ENCODE data around the gene TNFRSF9. TPM values are rescaled to one million over a fixed set of nuclear protein-coding genes. Genes with fewer than 3 reads are reported as not detected.

Gene TNFRSF9
- polyA plus RNA-seq, 1 of the 3 experiments (the other 2 are of a cell fraction) = 2.9 TPM

DNA sequence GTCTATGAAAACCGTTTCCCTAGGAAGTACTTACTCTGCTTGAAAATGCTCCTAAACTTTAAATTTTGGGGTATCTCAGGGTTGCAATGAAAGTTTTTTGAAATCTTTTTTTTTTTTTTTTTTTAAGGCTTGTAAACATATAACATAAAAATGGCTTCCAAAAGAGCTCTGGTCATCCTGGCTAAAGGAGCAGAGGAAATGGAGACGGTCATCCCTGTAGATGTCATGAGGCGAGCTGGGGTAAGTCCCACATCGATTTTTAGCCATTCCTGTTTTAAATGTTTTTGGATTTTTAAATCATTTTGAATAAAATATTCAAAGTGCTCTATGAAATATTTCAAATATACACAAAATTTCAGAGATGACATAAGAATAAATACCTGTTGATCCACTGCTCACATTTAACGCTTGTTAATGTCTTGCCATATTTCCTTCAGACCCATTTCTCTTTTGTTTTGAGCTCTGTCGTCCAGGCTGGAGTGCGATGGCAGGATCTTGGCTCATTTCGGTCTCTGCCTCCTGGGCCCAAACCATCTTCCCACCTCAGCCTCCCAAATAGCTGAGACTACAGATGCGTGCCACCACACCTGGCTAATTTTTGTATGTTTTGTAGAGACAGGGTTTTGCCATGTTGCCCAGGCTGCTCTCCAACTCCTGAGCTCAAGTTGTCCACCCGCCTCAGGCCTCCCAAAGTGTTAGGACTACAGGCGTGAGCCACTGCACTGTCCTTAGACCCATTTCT, 22.2 kb upstream of the TNFRSF9 start:
- H3K27me3 ChIP-seq (ENCODE audit: insufficient read depth) = no peaks in the 10 kb centered on the region

DNA sequence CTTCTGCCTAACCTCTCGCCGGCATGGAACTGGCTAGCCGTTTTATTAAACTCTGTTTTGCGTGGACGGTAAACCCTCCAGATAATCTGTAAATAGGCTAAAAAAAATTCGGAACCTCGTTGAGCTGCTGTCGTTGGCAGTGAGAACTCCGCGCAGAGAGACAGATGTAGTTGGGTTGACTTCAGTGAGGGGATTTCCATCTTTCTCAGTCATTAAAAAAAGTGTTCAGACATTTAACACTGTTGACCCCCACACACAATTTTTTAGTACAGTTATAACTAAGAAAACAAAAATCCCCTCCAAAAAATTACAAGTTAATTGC, 21.3 kb upstream of the TNFRSF9 start:
- Histone ChIP-seq H2AFZ (ENCODE audit: low read depth) (peak overlapping the region; percentile 43), H3K27me3 (ENCODE audit: insufficient read depth) (no peaks in the 10 kb centered on the region), H3F3A (replicated peaks; ENCODE audit: insufficient read depth) (peaks cover 11% of the 10 kb centered on the region), H3K9ac (peak overlapping the region; percentile 91), H3K9me3 (no peaks in the 10 kb centered on the region), H3K9me2 (no peaks in the 10 kb centered on the region), H3K79me2 (ENCODE audit: insufficient read depth) (peaks cover 52% of the 10 kb centered on the region), H3K27ac (ENCODE audit: low read depth in 2 of 2, low read length in 1 of 2) (peak overlapping the region; percentile 79 to 81), H3K4me1 (ENCODE audit: control insufficient read depth in 1 of 2, insufficient read depth in 2 of 2, low read depth in 1 of 2, low read length in 1 of 2) (peaks cover 0 to 4% of the 10 kb centered on the region in 2 experiments; a peak in 2 of 4 replicates), H3K4me2 (peak overlapping the region; percentile 72), H4K20me1 (ENCODE audit: insufficient read depth) (0 out of 2 replicates have a peak, but pooled peaks cover under 1% of the 10 kb centered on the region), H3K4me3 (ENCODE audit: low read depth in 2 of 2, low read length in 1 of 2) (peak overlapping the region; percentile 71 to 72), H3K36me3 (replicated peaks in 1 of 2; ENCODE audit: control insufficient read depth in 1 of 2, insufficient read depth in 2 of 2, low read length in 1 of 2) (peaks cover 30 to 32% of the 10 kb centered on the region in 2 experiments)
- CTCF ChIA-PET = interaction anchor here (1.0 to 3.1 kb wide), 2 partner anchors 14 to 53 kb away, joined by 3 to 17 read pairs; no protein-coding TSS in a partner anchor
- POLR2A ChIA-PET = interaction anchor here (1.0 to 1.4 kb wide), 2 partner anchors 13 to 293 kb away, joined by 5 to 8 read pairs; no protein-coding TSS in a partner anchor
- TF ChIP-seq TEAD4 (IDR thresholded peaks at IDR 0.05; ENCODE audit: borderline replicate concordance, insufficient read depth) = no peak
- TF ChIP-seq TAF1 (IDR thresholded peaks at IDR 0.05; ENCODE audit: borderline replicate concordance, low read depth, low read length) = no peak
- TF ChIP-seq, protein P1, sequence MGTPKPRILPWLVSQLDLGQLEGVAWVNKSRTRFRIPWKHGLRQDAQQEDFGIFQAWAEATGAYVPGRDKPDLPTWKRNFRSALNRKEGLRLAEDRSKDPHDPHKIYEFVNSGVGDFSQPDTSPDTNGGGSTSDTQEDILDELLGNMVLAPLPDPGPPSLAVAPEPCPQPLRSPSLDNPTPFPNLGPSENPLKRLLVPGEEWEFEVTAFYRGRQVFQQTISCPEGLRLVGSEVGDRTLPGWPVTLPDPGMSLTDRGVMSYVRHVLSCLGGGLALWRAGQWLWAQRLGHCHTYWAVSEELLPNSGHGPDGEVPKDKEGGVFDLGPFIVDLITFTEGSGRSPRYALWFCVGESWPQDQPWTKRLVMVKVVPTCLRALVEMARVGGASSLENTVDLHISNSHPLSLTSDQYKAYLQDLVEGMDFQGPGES (IDR thresholded peaks at IDR 0.05; ENCODE audit: low read depth, low read length) = no peak
- no peak for TF ChIP-seq FOXM1 (IDR thresholded peaks at IDR 0.05; ENCODE audit: low read depth)
- TF ChIP-seq, protein P2, sequence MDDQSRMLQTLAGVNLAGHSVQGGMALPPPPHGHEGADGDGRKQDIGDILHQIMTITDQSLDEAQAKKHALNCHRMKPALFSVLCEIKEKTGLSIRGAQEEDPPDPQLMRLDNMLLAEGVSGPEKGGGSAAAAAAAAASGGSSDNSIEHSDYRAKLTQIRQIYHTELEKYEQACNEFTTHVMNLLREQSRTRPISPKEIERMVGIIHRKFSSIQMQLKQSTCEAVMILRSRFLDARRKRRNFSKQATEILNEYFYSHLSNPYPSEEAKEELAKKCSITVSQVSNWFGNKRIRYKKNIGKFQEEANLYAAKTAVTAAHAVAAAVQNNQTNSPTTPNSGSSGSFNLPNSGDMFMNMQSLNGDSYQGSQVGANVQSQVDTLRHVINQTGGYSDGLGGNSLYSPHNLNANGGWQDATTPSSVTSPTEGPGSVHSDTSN (IDR thresholded peaks at IDR 0.05) = no peak
- no peak; the same call in 1 of the 2 replicates for TF ChIP-seq MXI1 (IDR thresholded peaks at IDR 0.05; ENCODE audit: low read depth, low read length)
- no peak for TF ChIP-seq SIN3A (IDR thresholded peaks at IDR 0.05; ENCODE audit: borderline replicate concordance, low read depth, low read length)
- TF ChIP-seq FOXJ3 (CRISPR knock-in tag; IDR thresholded peaks at IDR 0.05) = no peak
- no peak for TF ChIP-seq GATA2 (CRISPR knock-in tag; IDR thresholded peaks at IDR 0.05)
- TF ChIP-seq EZH2phosphoT487 (IDR thresholded peaks at IDR 0.05; ENCODE audit: borderline replicate concordance, low read depth) = no peak
- TF ChIP-seq EP300 (IDR thresholded peaks at IDR 0.05; ENCODE audit: borderline replicate concordance in 1 of 2, low read depth in 1 of 2, low read length in 1 of 2) = no peak
- peak; percentile 33 for DNase-seq
- WGBS (ENCODE audit: low lambda C conversion rate) = 0% methylated on average over 10 of the region's 10 CpGs

More for the DNA sequence above, 22.2 kb upstream of the TNFRSF9 start:
- H3K27ac ChIP-seq (ENCODE audit: low read depth in 2 of 2, low read length in 1 of 2) = peak overlapping the region in 1 of 2 experiments; percentile 79; a peak in 2 of 4 replicates
- H3K4me3 ChIP-seq (ENCODE audit: low read depth in 2 of 2, low read length in 1 of 2) = peak overlapping the region; percentile 71 to 72; a peak in 3 of 4 replicates
- H3K9me3 ChIP-seq = no peaks in the 10 kb centered on the region
- H4K20me1 ChIP-seq (ENCODE audit: insufficient read depth) = 0 out of 2 replicates have a peak, but pooled peaks cover 8% of the 10 kb centered on the region
- peak overlapping the region; percentile 91; the same call in 1 of the 2 replicates for H3K9ac ChIP-seq
- DNase-seq = no peak
- H3K36me3 ChIP-seq (replicated peaks in 1 of 2; ENCODE audit: control insufficient read depth in 1 of 2, insufficient read depth in 2 of 2, low read length in 1 of 2) = peaks cover 34 to 39% of the 10 kb centered on the region in 2 experiments
- peaks cover 0 to 4% of the 10 kb centered on the region in 2 experiments; a peak in 2 of 4 replicates for H3K4me1 ChIP-seq (ENCODE audit: control insufficient read depth in 1 of 2, insufficient read depth in 2 of 2, low read depth in 1 of 2, low read length in 1 of 2)
- ChIA-PET POLR2A (no interaction called here), CTCF (interaction anchor here (0.9 to 3.1 kb wide), 2 partner anchors 13 to 20 kb away, joined by 4 to 17 read pairs; no protein-coding TSS in a partner anchor)
- H3K79me2 ChIP-seq (ENCODE audit: insufficient read depth) = peaks cover 61% of the 10 kb centered on the region
- no peak for TF ChIP-seq JUND (IDR thresholded peaks at IDR 0.05)
- TF ChIP-seq POLR2AphosphoS5 (IDR thresholded peaks at IDR 0.05; ENCODE audit: low read depth, low read length) = no peak
- no peak for TF ChIP-seq EP300 (IDR thresholded peaks at IDR 0.05; ENCODE audit: borderline replicate concordance in 1 of 2, low read depth in 1 of 2, low read length in 1 of 2)
- no peak for TF ChIP-seq RXRA (IDR thresholded peaks at IDR 0.05; ENCODE audit: borderline replicate concordance, low read depth)
- TF ChIP-seq SIN3A (IDR thresholded peaks at IDR 0.05; ENCODE audit: borderline replicate concordance, low read depth, low read length) = no peak
- TF ChIP-seq RCOR1 (IDR thresholded peaks at IDR 0.05; ENCODE audit: low read length) = no peak
- TF ChIP-seq, protein P3, sequence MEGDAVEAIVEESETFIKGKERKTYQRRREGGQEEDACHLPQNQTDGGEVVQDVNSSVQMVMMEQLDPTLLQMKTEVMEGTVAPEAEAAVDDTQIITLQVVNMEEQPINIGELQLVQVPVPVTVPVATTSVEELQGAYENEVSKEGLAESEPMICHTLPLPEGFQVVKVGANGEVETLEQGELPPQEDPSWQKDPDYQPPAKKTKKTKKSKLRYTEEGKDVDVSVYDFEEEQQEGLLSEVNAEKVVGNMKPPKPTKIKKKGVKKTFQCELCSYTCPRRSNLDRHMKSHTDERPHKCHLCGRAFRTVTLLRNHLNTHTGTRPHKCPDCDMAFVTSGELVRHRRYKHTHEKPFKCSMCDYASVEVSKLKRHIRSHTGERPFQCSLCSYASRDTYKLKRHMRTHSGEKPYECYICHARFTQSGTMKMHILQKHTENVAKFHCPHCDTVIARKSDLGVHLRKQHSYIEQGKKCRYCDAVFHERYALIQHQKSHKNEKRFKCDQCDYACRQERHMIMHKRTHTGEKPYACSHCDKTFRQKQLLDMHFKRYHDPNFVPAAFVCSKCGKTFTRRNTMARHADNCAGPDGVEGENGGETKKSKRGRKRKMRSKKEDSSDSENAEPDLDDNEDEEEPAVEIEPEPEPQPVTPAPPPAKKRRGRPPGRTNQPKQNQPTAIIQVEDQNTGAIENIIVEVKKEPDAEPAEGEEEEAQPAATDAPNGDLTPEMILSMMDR (IDR thresholded peaks at IDR 0.05) = no peak
- H2AFZ ChIP-seq (ENCODE audit: low read depth) = no peak overlapping the region
- no peaks in the 10 kb centered on the region for H3K9me2 ChIP-seq
- 85% methylated on average over 11 of the region's 11 CpGs for WGBS (ENCODE audit: low lambda C conversion rate)
- H3F3A ChIP-seq (replicated peaks; ENCODE audit: insufficient read depth) = peaks cover 8% of the 10 kb centered on the region
- peak overlapping the region; percentile 72 for H3K4me2 ChIP-seq
